ENCODE data around the gene FAM9C. TPM values are rescaled to one million over a fixed set of nuclear protein-coding genes. Genes with fewer than 3 reads are reported as not detected.

FAM9C gene
- total RNA-seq, 4 donors from 2014 or later, result 0.17 to 0.22 TPM; not detected in 2

- TF ChIP-seq CTCF (IDR thresholded peaks at IDR 0.05; ENCODE audit: low read depth), result no peak
Observed at GRCh38 chrX:13024986-13025385, 19.4 kb downstream of the FAM9C start.

- no peak for TF ChIP-seq CTCF (IDR thresholded peaks at IDR 0.05; ENCODE audit: low read depth)
Observed at GRCh38 chrX:13023979-13024378, 20.4 kb downstream of the FAM9C start.

- no peak for TF ChIP-seq CTCF (IDR thresholded peaks at IDR 0.05; ENCODE audit: low read depth)
Observed at GRCh38 chrX:13023567-13023966, 20.9 kb downstream of the FAM9C start.

- TF ChIP-seq CTCF (IDR thresholded peaks at IDR 0.05; ENCODE audit: low read depth), result no peak
Observed at GRCh38 chrX:13022926-13023325, 21.5 kb downstream of the FAM9C start.

GRCh38 chrX:13015536-13016236, 28.7 kb downstream of the FAM9C start:
- TF ChIP-seq CTCF (IDR thresholded peaks at IDR 0.05; ENCODE audit: low read depth), result no peak

- no peak for TF ChIP-seq CTCF (IDR thresholded peaks at IDR 0.05; ENCODE audit: low read depth)
Observed at GRCh38 chrX:13014111-13015096, 30.0 kb downstream of the FAM9C start.
